GM12878 (cell line): ENCODE results near the gene SCAP. TPM values are rescaled to one million over a fixed set of nuclear protein-coding genes. Genes with fewer than 3 reads are reported as not detected.
A peak's percentile ranks its signal among the peaks of the same experiment; 100 is the strongest.

Experiments
- ATAC-seq: fragments of 200-7000 bp; cut with Tn5 transposase; 3 replicates; pipeline ENCODE4 v1.9.1; 2020; ENCODE audit warnings: mild to moderate bottlenecking, moderate library complexity
- BruUV-seq: library from RNA; stranded (reverse); fragments of 400-500 nt; replicated peaks from 2 replicates; lab custom pipeline; 2021; lab: Mats Ljungman, UMichigan
- CTCF ChIA-PET: fragments of 300-600 bp; sonication (Branson Sonifier 250); formaldehyde crosslinking; extraction: SDS; loops from one replicate; lab custom pipeline; 2021; ENCODE audit warnings: inconsistent platforms; lab: Yijun Ruan, JAX
- POLR2A ChIA-PET: fragments of 350-600 bp; formaldehyde crosslinking; extraction: SDS; loops from one replicate; lab custom pipeline; 2021; ENCODE audit warnings: inconsistent platforms; lab: Charles Lee
- RAD21 ChIA-PET: fragments of 300-600 bp; sonication (Branson Sonifier 250); formaldehyde crosslinking; loops from one replicate; lab custom pipeline; 2023; ENCODE audit warnings: antibody characterized with exemption; ENCODE audit not compliant: unreplicated experiment; lab: Charles Lee
- SMC1A ChIA-PET: fragments of 300-600 bp; sonication (Branson Sonifier 250); formaldehyde crosslinking; loops from one replicate; lab custom pipeline; 2023; ENCODE audit not compliant: unreplicated experiment, uncharacterized antibody; lab: Charles Lee
- DNase-seq: peaks from one replicate; pipeline ENCODE4 v3.0.0-alpha.2; 2011; ENCODE audit warnings: low read depth, low spot score
- FAIRE-seq: peaks from 3 replicates; lab custom pipeline; 2011; peaks lifted over from hg19 to GRCh38; lab: Jason Lieb, UNC
- H2AFZ ChIP-seq: 2 replicates; pipeline ENCODE4 v1.6.0; 2011; ENCODE audit warnings: low read depth, low read length, control low read depth; ENCODE audit not compliant: control insufficient read depth
- H3K27ac ChIP-seq: 2 replicates; pipeline ENCODE4 v1.5.1; 2011; ENCODE audit warnings: control low read depth; ENCODE audit not compliant: control insufficient read depth, insufficient read depth
- H3K27me3 ChIP-seq, 2 experiments: replicated peaks in 1 of 2; 2 replicates each; pipeline versions ENCODE4 v1.6.0 to v1.6.1; 2011; ENCODE audit warnings: low read length in 1 of 2; ENCODE audit not compliant: control insufficient read depth in 2 of 2, insufficient read depth in 2 of 2
- H3K36me3 ChIP-seq, 2 experiments: 2 replicates each; pipeline ENCODE4 v1.5.1; 2011; ENCODE audit warnings: low read length in 1 of 2; ENCODE audit not compliant: control insufficient read depth in 2 of 2, insufficient read depth in 2 of 2
- H3K4me1 ChIP-seq: 2 replicates; pipeline ENCODE4 v1.6.1; 2011; ENCODE audit warnings: mild to moderate bottlenecking, low read length, moderate library complexity, mixed read lengths; ENCODE audit not compliant: control insufficient read depth, insufficient read depth
- H3K4me2 ChIP-seq: 2 replicates; pipeline ENCODE4 v1.6.0; 2011; ENCODE audit warnings: control low read depth; ENCODE audit not compliant: control insufficient read depth, insufficient read depth
- H3K4me3 ChIP-seq: fragments of 200-600 bp; sonication (generic); 2 replicates; pipeline ENCODE4 v1.5.1; 2016
- H3K79me2 ChIP-seq: 2 replicates; pipeline ENCODE4 v1.6.0; 2011; ENCODE audit warnings: low read length; ENCODE audit not compliant: control insufficient read depth, insufficient read depth
- H3K9ac ChIP-seq: 2 replicates; pipeline ENCODE4 v1.8.0; 2011; ENCODE audit warnings: low read length, control low read depth, mixed read lengths; ENCODE audit not compliant: control insufficient read depth, insufficient read depth
- H3K9me3 ChIP-seq: replicated peaks from 3 replicates; pipeline ENCODE4 v1.5.1; 2011; ENCODE audit warnings: mild to moderate bottlenecking, low read length; ENCODE audit not compliant: control insufficient read depth, insufficient read depth
- H4K20me1 ChIP-seq: 2 replicates; pipeline ENCODE4 v1.6.0; 2011; ENCODE audit not compliant: control insufficient read depth, insufficient read depth
- JUND ChIP-seq: IDR thresholded peaks from 2 replicates; pipeline ENCODE4 v1.6.1; 2012; ENCODE audit warnings: low read depth, mild to moderate bottlenecking, low read length, improper control_type of control experiment, moderate library complexity
- KDM1A ChIP-seq: fragments of 200-600 bp; sonication (generic); IDR thresholded peaks from 2 replicates; pipeline ENCODE4 v1.6.1; 2016; ENCODE audit warnings: borderline replicate concordance
- RUNX3 ChIP-seq: IDR thresholded peaks from 2 replicates; pipeline ENCODE4 v1.6.1; 2012; ENCODE audit warnings: low read length, inconsistent platforms
- TBL1XR1 ChIP-seq: IDR thresholded peaks from 2 replicates; pipeline ENCODE4 v1.6.1; 2012; ENCODE audit warnings: low read depth, low read length, improper control_type of control experiment
- YBX1 ChIP-seq: fragments of 450-650 bp; IDR thresholded peaks from 2 replicates; pipeline ENCODE4 v1.6.1; 2016; ENCODE audit warnings: antibody characterized with exemption
- WGBS: methylation state at CpG from one replicate; pipeline ENCODE4 v1.1.6; 2016; ENCODE audit warnings: low lambda C conversion rate; ENCODE audit not compliant: insufficient replicate concordance, insufficient coverage; ENCODE audit errors: missing lambda C conversion rate; 5-methylcytosine and 5-hydroxymethylcytosine counted together
- in situ Hi-C: fragments of 300-500 bp; cut with MboI; formaldehyde crosslinking; loops from 9 replicates; pipeline ENCODE4 v1.14.3; 2018; ENCODE audit warnings: mixed read lengths
- intact Hi-C: fragments of 100-400 bp; cut with micrococcal nuclease; formaldehyde crosslinking; loops from one replicate; pipeline ENCODE4 v1.14.2; 2022; ENCODE audit not compliant: unreplicated experiment
- polyA plus RNA-seq, 11 experiments: library from polyadenylated mRNA; depleted of rRNA in 4 of 11; unstranded in 6 of 11; stranded (reverse) in 5 of 11; fragments of >200 nt; fragmentation: Nextera tagmentation in 4 of 11; fragmentation: Illumina TruSeq in 1 of 11; extraction: Ambion mirVana in 4 of 11; extraction: Trizol in 1 of 11; gene quantifications; 1 replicate in 1 of 11; 2 replicates in 10 of 11; pipeline versions ENCODE4 v1.2.1 to v1.2.3, GENCODE V29; 2011 to 2016; ENCODE audit warnings: inconsistent platforms in 2 of 11, missing spikeins in 2 of 11, low read depth in 1 of 11
- total RNA-seq, 4 experiments: library from RNA; depleted of rRNA in 3 of 4; stranded (reverse); fragments of >200 nt in 3 of 4; fragmentation: Illumina TruSeq in 1 of 4; extraction: Trizol in 1 of 4; gene quantifications; 2 replicates each; pipeline versions ENCODE4 v1.2.1 to v1.2.3, GENCODE V29; 2013 to 2021

SCAP gene
- total and polyA plus RNA-seq, 10 of the 15 experiments (the other 5 are each of a cell fraction or from before 2014, with no cell fraction given): 1.5 to 64.1 (median 27.9) TPM

GRCh38 chr3:47491777-47492176 lies 16.0 kb upstream of the SCAP start:
- CTCF ChIA-PET: interaction anchor here (1.4 to 1.7 kb wide), 2 partner anchors 15 to 71 kb away, joined by 9 to 10 read pairs; no protein-coding TSS in a partner anchor
- POLR2A ChIA-PET: interaction anchor here (0.6 kb wide), 1 partner anchor 13 kb away, joined by 3 read pairs; no protein-coding TSS in a partner anchor
- intact Hi-C loops: no loop called here
- RAD21 ChIA-PET: interaction anchor here (1.1 kb wide), 1 partner anchor 70 kb away, joined by 3 read pairs; no protein-coding TSS in a partner anchor
- peaks cover 3% of the 10 kb centered on the region for H3K4me1 ChIP-seq
- 13% methylated on average over 12 of the region's 12 CpGs for WGBS
- H2AFZ ChIP-seq: peak overlapping the region; percentile 52; the same call in 1 of the 2 replicates
- no peaks in the 10 kb centered on the region for H3K9me3 ChIP-seq
- in situ Hi-C loops: no loop called here
- FAIRE-seq (no peak), ATAC-seq (peak; percentile 62), DNase-seq (no peak)
- H3K36me3 ChIP-seq: peaks cover 9 to 15% of the 10 kb centered on the region in 2 experiments; a peak in 3 of 4 replicates
- no peaks in the 10 kb centered on the region for H4K20me1 ChIP-seq
- BruUV-seq: no TSS peak
- SMC1A ChIA-PET: interaction anchor here (0.5 to 1.2 kb wide), 2 partner anchors 19 to 364 kb away, joined by 3 read pairs; no protein-coding TSS in a partner anchor
- TF ChIP-seq RUNX3 (peak; percentile 22; the same call in 1 of the 2 replicates), JUND (no peak)
- H3K27me3 ChIP-seq: no peaks in the 10 kb centered on the region
- no peaks in the 10 kb centered on the region for H3K79me2 ChIP-seq
- H3K4me3 ChIP-seq: no peak overlapping the region; the same call in 1 of the 2 replicates
- H3K4me2 ChIP-seq: peak overlapping the region; percentile 30; the same call in 1 of the 2 replicates
- H3K27ac ChIP-seq: peak overlapping the region; percentile 37; the same call in 1 of the 2 replicates
- H3K9ac ChIP-seq: 0 out of 2 replicates have a peak overlapping the region, but pooled peaks have one; percentile 28

DNA sequence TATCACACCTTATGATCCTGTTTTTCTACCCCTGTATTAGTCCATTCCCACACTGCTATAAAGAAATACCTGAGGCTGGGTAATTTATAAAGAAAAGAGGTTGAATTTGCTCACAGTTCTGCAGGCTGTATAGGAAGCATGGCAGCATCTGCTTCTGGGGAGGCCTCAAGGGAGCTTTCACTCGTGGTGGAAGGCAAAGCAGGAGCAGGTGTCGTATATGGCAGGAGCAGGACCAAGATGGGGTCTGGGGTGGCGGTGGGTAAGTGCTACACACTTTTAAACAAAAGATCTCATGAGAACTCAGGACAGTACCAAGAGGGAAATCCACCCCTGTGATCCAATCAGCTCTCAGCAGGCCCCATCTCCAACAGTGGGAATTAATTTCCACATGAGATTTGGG lies 15.4 kb upstream of the SCAP start:
- H2AFZ ChIP-seq: peak overlapping the region; percentile 52
- 68% methylated on average over 3 of the region's 3 CpGs for WGBS
- H3K4me3 ChIP-seq: no peak overlapping the region
- POLR2A ChIA-PET: no interaction called here
- peaks cover 3% of the 10 kb centered on the region for H3K4me1 ChIP-seq
- no peaks in the 10 kb centered on the region for H4K20me1 ChIP-seq
- H3K79me2 ChIP-seq: no peaks in the 10 kb centered on the region
- SMC1A ChIA-PET: interaction anchor here (1.2 kb wide), 1 partner anchor 18 kb away, joined by 3 read pairs; no protein-coding TSS in a partner anchor
- H3K4me2 ChIP-seq: peak overlapping the region; percentile 44; the same call in 1 of the 2 replicates
- in situ Hi-C loops (no loop called here), intact Hi-C loops (no loop called here)
- peak overlapping the region; percentile 37 for H3K27ac ChIP-seq
- TSS peak; percentile 50 for BruUV-seq
- H3K27me3 ChIP-seq: no peaks in the 10 kb centered on the region
- peaks cover 9 to 11% of the 10 kb centered on the region in 2 experiments; a peak in 3 of 4 replicates for H3K36me3 ChIP-seq
- RAD21 ChIA-PET: interaction anchor here (1.1 kb wide), 1 partner anchor 70 kb away, joined by 3 read pairs; no protein-coding TSS in a partner anchor
- ATAC-seq: peak; percentile 18
- DNase-seq: no peak
- FAIRE-seq: no peak
- TF ChIP-seq KDM1A: no peak
- TF ChIP-seq YBX1: no peak
- no peak for TF ChIP-seq TBL1XR1
- TF ChIP-seq, all 136 proteins: peak for 0
- H3K9me3 ChIP-seq: no peaks in the 10 kb centered on the region
- CTCF ChIA-PET: interaction anchor here (1.4 to 1.7 kb wide), 2 partner anchors 15 to 70 kb away, joined by 9 to 10 read pairs; no protein-coding TSS in a partner anchor
- H3K9ac ChIP-seq: no peak overlapping the region; the same call in 1 of the 2 replicates
